DND-41 (cell line): ENCODE results near the gene KRTAP9-2.

Experiments used
- EZH2 ChIP-seq: IDR thresholded peaks from 3 replicates; pipeline ENCODE4 v1.6.1; 2012; ENCODE audit warnings: borderline replicate concordance, low read depth, mild to moderate bottlenecking, moderate library complexity, low read length, inconsistent platforms; ENCODE audit not compliant: severe bottlenecking
- TF ChIP-seq, protein P1 (sequence below): IDR thresholded peaks from 2 replicates; pipeline ENCODE4 v1.5.1; 2012; ENCODE audit warnings: borderline replicate concordance, low read length, moderate library complexity, mild to moderate bottlenecking; ENCODE audit not compliant: poor library complexity, severe bottlenecking; ENCODE audit errors: extremely low read depth

DNA sequence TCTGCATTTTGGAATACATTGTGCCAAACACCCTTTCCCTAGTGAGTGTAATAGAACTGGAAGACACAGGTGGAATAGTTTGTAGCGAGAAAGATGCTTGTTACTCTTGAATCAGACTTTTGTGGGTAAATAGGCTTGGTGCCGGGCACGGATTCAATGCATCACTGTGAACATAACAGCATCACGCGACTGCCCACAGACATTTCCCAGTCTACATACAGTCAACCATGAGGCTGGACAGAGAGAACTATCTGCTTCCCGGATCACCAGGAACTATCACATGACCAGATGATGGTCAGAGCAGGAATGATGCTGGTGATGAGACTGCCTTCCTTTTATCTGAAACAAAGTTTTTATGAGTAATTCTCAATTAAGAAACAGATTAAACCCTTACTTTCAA is 397 bp upstream of the KRTAP9-2 start:
- TF ChIP-seq, protein P1, sequence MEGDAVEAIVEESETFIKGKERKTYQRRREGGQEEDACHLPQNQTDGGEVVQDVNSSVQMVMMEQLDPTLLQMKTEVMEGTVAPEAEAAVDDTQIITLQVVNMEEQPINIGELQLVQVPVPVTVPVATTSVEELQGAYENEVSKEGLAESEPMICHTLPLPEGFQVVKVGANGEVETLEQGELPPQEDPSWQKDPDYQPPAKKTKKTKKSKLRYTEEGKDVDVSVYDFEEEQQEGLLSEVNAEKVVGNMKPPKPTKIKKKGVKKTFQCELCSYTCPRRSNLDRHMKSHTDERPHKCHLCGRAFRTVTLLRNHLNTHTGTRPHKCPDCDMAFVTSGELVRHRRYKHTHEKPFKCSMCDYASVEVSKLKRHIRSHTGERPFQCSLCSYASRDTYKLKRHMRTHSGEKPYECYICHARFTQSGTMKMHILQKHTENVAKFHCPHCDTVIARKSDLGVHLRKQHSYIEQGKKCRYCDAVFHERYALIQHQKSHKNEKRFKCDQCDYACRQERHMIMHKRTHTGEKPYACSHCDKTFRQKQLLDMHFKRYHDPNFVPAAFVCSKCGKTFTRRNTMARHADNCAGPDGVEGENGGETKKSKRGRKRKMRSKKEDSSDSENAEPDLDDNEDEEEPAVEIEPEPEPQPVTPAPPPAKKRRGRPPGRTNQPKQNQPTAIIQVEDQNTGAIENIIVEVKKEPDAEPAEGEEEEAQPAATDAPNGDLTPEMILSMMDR = no peak
- TF ChIP-seq EZH2 = no peak
